DOHH2 (cell line): Measurements from ENCODE around the gene CD47.
A peak's percentile ranks its signal among the peaks of the same experiment; 100 is the strongest.

Experiments
- H3F3A ChIP-seq: fragments of 200-600 bp; sonication (generic), shearing (Covaris generic); 2 replicates; pipeline ENCODE4 v1.6.0; 2016; ENCODE audit warnings: antibody characterized with exemption, mild to moderate bottlenecking; ENCODE audit not compliant: control insufficient read depth, insufficient read depth
- H3K27ac ChIP-seq: fragments of 200-600 bp; sonication (generic); 2 replicates; pipeline ENCODE4 v1.5.1; 2014; ENCODE audit warnings: low read depth, mild to moderate bottlenecking, low read length, moderate library complexity
- H3K27me3 ChIP-seq: fragments of 200-600 bp; sonication (generic); 2 replicates; pipeline ENCODE4 v1.6.1; 2014; ENCODE audit warnings: mild to moderate bottlenecking, low read length, mixed read lengths; ENCODE audit not compliant: control insufficient read depth
- H3K36me3 ChIP-seq: fragments of 200-600 bp; sonication (generic); 2 replicates; pipeline ENCODE4 v1.6.1; 2014; ENCODE audit warnings: mild to moderate bottlenecking, low read length, moderate library complexity, mixed read lengths; ENCODE audit not compliant: control insufficient read depth
- H3K4me1 ChIP-seq: fragments of 200-600 bp; sonication (generic); 2 replicates; pipeline ENCODE4 v1.6.1; 2014; ENCODE audit warnings: mild to moderate bottlenecking, low read length, mixed read lengths; ENCODE audit not compliant: control insufficient read depth
- H3K4me2 ChIP-seq: fragments of 200-600 bp; sonication (generic); 2 replicates; pipeline ENCODE4 v1.6.0; 2014; ENCODE audit warnings: mild to moderate bottlenecking, low read length, moderate library complexity
- H3K4me3 ChIP-seq: fragments of 200-600 bp; sonication (generic); 2 replicates; pipeline ENCODE4 v1.5.1; 2014; ENCODE audit warnings: mild to moderate bottlenecking, low read length, mixed read lengths
- H3K79me2 ChIP-seq: fragments of 200-600 bp; sonication (generic); 2 replicates; pipeline ENCODE4 v1.6.1; 2014; ENCODE audit warnings: mild to moderate bottlenecking, low read length, mixed read lengths; ENCODE audit not compliant: control insufficient read depth
- H3K9me2 ChIP-seq: fragments of 200-600 bp; sonication (generic); replicated peaks from 2 replicates; pipeline ENCODE4 v1.6.1; 2014; ENCODE audit warnings: mild to moderate bottlenecking, low read length, mixed read lengths; ENCODE audit not compliant: control insufficient read depth
- H3K9me3 ChIP-seq: fragments of 200-600 bp; sonication (generic); 2 replicates; pipeline ENCODE4 v1.6.1; 2014; ENCODE audit warnings: antibody characterized with exemption, low read length, mixed read lengths; ENCODE audit not compliant: control insufficient read depth, insufficient read depth
- H4K20me1 ChIP-seq: fragments of 200-600 bp; sonication (generic); 2 replicates; pipeline ENCODE4 v1.6.0; 2014; ENCODE audit warnings: low read depth, mild to moderate bottlenecking, antibody characterized with exemption, low read length, moderate library complexity; ENCODE audit not compliant: control insufficient read depth, insufficient read depth
- CTCF ChIP-seq: fragments of 200-600 bp; sonication (generic); IDR thresholded peaks from one replicate; pipeline ENCODE4 v1.5.1; 2014; ENCODE audit warnings: antibody characterized with exemption, mild to moderate bottlenecking, low read depth, low read length; ENCODE audit not compliant: poor library complexity, severe bottlenecking
- EZH2phosphoT487 ChIP-seq: fragments of 200-600 bp; sonication (generic); IDR thresholded peaks from 2 replicates; pipeline ENCODE4 v1.6.1; 2017; ENCODE audit warnings: borderline replicate concordance, mild to moderate bottlenecking, antibody characterized with exemption, low read length, moderate library complexity, mixed read lengths

The CD47 gene

GRCh38 chr3:108131475-108132134 lies 40.8 kb upstream of the CD47 start:
- Histone ChIP-seq H4K20me1 (peaks cover 16% of the 10 kb centered on the region), H3K4me2 (peak overlapping the region; percentile 11), H3K4me1 (peaks cover 88% of the 10 kb centered on the region), H3F3A (peaks cover 10% of the 10 kb centered on the region; the same call in 1 of the 2 replicates), H3K27ac (no peak overlapping the region), H3K36me3 (peaks cover 90% of the 10 kb centered on the region), H3K79me2 (peaks cover 89% of the 10 kb centered on the region), H3K4me3 (no peak overlapping the region), H3K9me2 (no peaks in the 10 kb centered on the region), H3K9me3 (no peaks in the 10 kb centered on the region), H3K27me3 (no peaks in the 10 kb centered on the region)
- TF ChIP-seq EZH2phosphoT487 (no peak), CTCF (no peak)

- H4K20me1 ChIP-seq, result peaks cover 16% of the 10 kb centered on the region
- H3K79me2 ChIP-seq, result peaks cover 96% of the 10 kb centered on the region
- H3K4me2 ChIP-seq, result peak overlapping the region; percentile 100
- H3K27ac ChIP-seq, result 0 out of 2 replicates have a peak overlapping the region, but pooled peaks have one; percentile 33
- no peak for TF ChIP-seq EZH2phosphoT487
- TF ChIP-seq CTCF, result no peak
- H3K27me3 ChIP-seq, result no peaks in the 10 kb centered on the region
- H3K9me3 ChIP-seq, result no peaks in the 10 kb centered on the region
- H3F3A ChIP-seq, result peaks cover 16% of the 10 kb centered on the region
- peaks cover 89% of the 10 kb centered on the region for H3K4me1 ChIP-seq
- H3K36me3 ChIP-seq, result peaks cover 89% of the 10 kb centered on the region
- H3K4me3 ChIP-seq, result peak overlapping the region; percentile 54; the same call in 1 of the 2 replicates
- no peaks in the 10 kb centered on the region for H3K9me2 ChIP-seq
Observed at GRCh38 chr3:108130701-108131474, 40.1 kb upstream of the CD47 start.

GRCh38 chr3:108130236-108130635 lies 39.4 kb upstream of the CD47 start:
- Histone ChIP-seq H3K9me2 (no peaks in the 10 kb centered on the region), H3K79me2 (peaks cover 94% of the 10 kb centered on the region), H3K27ac (peak overlapping the region; percentile 33), H3F3A (peaks cover 20% of the 10 kb centered on the region), H4K20me1 (peaks cover 16% of the 10 kb centered on the region), H3K4me2 (peak overlapping the region; percentile 100), H3K36me3 (peaks cover 86% of the 10 kb centered on the region), H3K4me1 (peaks cover 91% of the 10 kb centered on the region), H3K9me3 (no peaks in the 10 kb centered on the region), H3K27me3 (no peaks in the 10 kb centered on the region), H3K4me3 (peak overlapping the region; percentile 54)
- TF ChIP-seq CTCF, result no peak
- TF ChIP-seq EZH2phosphoT487, result no peak
